ENCODE results near the gene RERE.

The RERE gene

GRCh38 chr1:8355439-8356255, 461.8 kb downstream of the RERE start:
- DNase-seq = no peak

GRCh38 chr1:8354038-8354437, 463.4 kb downstream of the RERE start:
- no peak for DNase-seq

DNA sequence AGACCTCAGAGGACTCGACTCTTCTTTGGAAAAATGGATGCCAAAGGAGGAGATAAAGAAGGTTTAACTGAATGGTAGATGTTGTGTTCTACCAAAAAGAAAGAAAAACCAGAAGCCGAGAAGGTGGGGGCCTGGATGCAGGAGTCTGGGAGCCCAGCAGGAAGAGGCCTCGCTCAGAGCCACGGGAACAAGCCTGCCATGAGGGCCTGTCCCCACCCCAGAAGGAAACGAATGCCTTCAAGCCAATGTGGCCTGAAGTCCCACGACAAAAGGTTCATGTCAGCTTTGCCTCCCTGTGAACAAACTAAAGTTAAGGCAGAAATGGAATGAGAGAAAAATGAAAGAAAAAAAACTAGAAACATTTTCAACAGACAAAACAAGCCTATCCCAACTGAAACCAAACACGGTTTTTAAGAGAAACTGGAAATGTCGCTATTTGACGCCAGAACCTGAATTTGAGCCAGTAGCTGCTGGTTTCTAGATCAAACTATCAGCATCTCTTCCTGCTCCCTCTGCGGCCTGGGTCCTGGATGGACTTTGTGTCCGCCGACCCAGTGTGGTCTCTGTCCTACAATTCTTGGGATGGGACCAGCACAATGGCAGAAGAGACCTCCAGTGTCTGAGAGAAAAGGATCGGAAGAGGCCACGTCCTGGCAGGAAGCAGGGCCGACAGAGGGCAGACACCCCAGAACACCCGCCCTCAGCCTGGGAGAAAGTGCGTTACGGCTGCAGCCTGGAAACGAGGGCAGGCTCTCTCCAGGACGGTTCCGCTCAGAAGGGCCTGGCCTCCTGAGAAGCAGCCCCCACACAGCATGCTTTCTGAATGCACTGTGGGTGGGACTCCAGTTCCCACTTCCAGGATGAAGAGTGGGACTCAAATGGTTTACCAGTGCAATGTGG, 464.3 kb downstream of the RERE start:
- DNase-seq = no peak

GRCh38 chr1:8352471-8352845, 465.0 kb downstream of the RERE start:
- no peak for DNase-seq

DNA sequence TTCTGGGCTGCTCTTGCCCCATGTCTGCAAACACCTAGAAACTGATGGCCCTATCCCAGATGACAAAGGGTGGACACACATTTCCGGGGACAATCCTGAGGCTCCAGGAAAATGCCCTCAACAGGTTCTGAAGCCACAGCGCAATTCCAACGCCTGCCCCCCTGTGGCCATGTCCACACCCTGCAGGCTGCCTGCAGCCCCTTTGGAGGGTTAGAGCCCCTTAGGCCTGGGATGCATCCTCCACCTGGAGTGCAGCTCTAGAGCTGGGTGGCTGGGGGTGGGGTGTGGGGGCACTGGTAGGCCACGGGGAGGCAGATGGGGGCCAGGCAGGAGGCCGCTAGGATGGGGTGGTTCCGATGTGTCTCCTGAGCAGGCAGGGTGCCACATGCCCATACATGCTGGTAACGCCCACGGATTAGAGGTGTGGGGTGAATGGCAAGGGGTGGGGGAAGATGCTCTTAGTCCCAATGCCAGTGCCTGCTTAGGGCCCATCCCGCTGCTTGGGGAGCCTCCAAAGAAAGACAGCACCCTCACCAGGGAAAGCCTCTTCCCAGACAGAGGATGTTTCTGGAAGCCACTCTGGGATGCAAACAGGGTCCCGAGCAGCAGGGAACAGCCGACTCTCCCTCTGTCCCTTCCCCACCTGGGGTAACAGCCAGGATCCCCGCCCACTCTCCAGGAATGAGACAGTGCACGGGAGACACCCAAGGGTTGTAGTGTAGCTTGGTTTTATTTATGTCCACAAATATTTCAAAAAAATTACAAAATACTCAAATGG, 465.6 kb downstream of the RERE start:
- DNase-seq = peak; percentile 21

GRCh38 chr1:8350914-8351684, 466.3 kb downstream of the RERE start:
- no peak for DNase-seq

- no peak for DNase-seq
Observed at GRCh38 chr1:8349961-8350360, 467.5 kb downstream of the RERE start.

- DNase-seq = no peak
Observed at GRCh38 chr1:8349473-8349865, 468.0 kb downstream of the RERE start.

- peak; percentile 80 for DNase-seq
Observed at GRCh38 chr1:8348777-8349472, 468.5 kb downstream of the RERE start.

GRCh38 chr1:8348047-8348776, 469.2 kb downstream of the RERE start:
- DNase-seq = no peak

- no peak for DNase-seq
Observed at GRCh38 chr1:8347635-8348034, 469.8 kb downstream of the RERE start.

GRCh38 chr1:8345621-8346415, 471.6 kb downstream of the RERE start:
- no peak for DNase-seq

DNA sequence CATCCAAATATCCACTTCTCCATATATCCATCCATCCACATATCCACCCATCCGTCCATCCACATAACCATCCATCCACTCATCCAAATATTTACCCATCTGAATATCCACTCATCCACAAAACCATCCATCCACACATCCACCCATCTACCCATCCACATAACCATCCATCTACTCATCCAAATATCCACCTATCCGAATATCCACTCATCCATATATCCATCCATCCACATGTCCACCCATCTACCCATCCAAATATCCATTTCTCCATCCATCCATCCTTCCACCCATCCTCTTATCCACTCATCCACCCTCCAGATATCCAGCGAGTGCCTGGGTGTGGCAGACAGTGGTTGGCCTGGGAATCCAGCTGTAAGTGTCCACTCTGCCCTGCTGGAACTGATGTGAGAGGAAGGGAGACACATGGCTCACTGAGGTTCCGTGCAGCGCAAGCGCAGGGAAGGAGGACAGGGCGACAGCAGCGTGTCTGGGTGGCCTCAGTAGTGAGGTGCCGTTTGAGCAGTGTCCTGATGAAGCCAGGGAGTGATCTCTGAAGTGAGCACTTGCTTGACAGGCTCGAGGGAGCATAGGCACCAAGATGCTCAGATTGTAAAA, 472.4 kb downstream of the RERE start:
- DNase-seq = no peak

DNA sequence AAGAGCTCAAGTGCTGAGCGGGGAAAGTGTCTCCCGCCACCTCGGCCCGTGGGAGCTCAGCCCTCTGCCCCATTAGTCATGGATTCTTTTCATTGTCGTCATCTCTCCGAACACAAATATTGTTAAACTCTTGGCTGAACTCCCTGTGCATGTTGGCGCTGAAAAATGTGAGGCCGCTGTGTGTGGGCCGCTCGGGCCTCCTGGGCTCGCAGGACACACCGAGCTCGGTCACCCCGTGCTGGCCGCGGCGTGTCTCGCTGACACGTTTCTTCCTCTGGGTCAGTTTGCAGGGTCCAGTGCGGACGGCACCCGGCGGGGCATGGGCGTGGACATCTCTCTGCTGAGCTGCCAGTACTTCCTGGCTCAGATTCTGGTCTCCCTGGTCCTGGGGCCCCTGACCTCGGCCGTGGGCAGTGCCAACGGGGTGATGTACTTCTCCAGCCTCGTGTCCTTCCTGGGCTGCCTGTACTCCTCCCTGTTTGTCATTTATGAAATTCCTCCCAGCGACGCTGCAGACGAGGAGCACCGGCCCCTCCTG, 473.9 kb downstream of the RERE start:
- DNase-seq = no peak

- no peak for DNase-seq
Observed at GRCh38 chr1:8343044-8343443, 474.4 kb downstream of the RERE start.

DNA sequence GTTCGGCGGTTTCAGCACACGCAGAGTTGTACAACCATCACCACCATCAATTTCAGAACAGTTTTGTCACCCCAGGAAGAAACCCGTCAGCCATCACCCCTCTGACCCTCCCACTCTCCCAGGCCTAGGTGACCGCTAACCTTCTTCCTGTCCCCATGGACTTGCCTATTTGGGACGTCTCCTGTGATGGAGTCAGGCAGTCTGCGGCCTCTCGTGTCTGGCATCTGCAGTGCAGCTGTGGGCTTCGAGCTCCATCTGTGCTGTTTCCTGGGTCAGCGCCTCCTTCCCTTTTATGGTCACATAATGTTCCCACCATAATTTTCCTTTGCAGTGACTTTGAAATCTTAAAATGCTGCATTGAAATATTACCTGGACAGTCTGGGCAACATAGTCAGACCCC, 475.1 kb downstream of the RERE start:
- DNase-seq = no peak

GRCh38 chr1:8340448-8340847, 477.0 kb downstream of the RERE start:
- DNase-seq = no peak

DNA sequence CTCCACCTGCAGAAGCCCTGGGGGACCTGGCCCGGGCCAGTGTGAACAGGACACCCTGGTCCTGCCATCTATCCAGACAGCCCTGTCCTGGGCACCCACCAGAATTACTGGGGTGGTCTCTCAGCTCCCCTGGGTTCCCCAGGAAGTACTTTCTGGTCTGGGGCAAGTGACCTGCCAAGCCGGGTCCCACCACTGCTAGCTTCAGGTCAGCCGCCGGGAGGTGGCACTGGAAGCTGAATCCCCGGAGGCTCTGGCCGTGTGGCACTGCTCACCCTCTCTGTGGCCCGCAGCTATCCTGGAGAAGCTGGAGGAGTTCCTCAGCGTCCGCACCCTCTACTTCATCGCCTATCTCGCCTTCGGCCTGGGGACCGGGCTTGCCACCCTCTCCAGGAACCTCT, 478.2 kb downstream of the RERE start:
- DNase-seq = no peak

DNA sequence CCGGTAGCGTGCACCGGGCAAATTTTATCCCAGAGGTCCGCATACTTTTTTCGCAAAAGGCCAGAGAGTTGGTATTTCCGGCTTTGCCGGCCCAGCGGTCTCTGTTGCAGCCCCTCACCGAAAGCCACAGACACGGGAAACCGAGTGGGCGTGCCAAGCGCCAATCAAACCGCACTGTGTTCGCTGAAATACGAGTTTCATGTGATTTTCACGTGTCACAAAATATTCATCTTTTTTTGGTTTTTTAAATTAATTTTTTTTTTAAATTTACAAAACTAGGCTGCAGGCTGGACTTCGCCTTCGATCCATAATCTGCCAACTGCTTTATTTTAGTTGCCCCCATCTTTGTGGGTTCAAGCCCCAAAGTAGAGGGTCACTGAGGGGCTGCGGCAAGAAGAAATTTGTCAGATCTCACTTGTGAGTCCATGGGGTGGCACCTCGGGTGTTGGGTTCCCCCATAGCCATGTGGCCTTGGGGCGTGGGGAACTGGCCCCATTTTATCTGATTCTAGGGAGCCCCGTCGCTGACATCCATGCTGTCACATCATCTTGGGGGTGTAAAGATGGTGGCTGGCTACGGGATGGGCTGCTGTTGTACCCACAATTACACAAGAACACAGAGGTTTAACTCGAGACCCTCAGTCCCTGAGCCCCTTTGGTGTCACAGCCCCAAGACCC, 478.8 kb downstream of the RERE start:
- DNase-seq = no peak

Data from CD4-positive, alpha-beta T cell treated with Interleukin-17A for 4 hours (primary cell).